AG04450 (cell line): Measurements from ENCODE around the gene OR5B17. TPM values are rescaled to one million over a fixed set of nuclear protein-coding genes. Genes with fewer than 3 reads are reported as not detected.

Experiments used
- CTCF ChIA-PET: fragments of 300-600, 350-600 bp; formaldehyde crosslinking; extraction: SDS; loops from one replicate; lab custom pipeline; 2022; ENCODE audit warnings: antibody characterized with exemption, inconsistent platforms; lab: Charles Lee
- POLR2A ChIA-PET: fragments of 350-600 bp; formaldehyde crosslinking; extraction: SDS; loops from one replicate; lab custom pipeline; 2021; ENCODE audit warnings: antibody characterized with exemption, inconsistent platforms; lab: Yijun Ruan, JAX
- DNase-seq: peaks from one replicate; pipeline ENCODE4 v3.0.0-alpha.2; 2011; ENCODE audit warnings: low read depth, low spot score
- H3K27ac ChIP-seq: one replicate; pipeline ENCODE4 v1.5.1; 2012; ENCODE audit warnings: low read depth, low read length, control low read depth
- H3K27me3 ChIP-seq: one replicate; pipeline ENCODE4 v1.6.0; 2012; ENCODE audit warnings: low read length; ENCODE audit not compliant: control insufficient read depth, insufficient read depth
- H3K4me3 ChIP-seq: 2 replicates; pipeline ENCODE4 v1.5.1; 2011; ENCODE audit warnings: mild to moderate bottlenecking, low read depth, low read length, control low read depth
- H3K9me3 ChIP-seq: 2 replicates; pipeline ENCODE4 v1.5.1; 2012; ENCODE audit warnings: low read length; ENCODE audit not compliant: control insufficient read depth, insufficient read depth
- CTCF ChIP-seq: IDR thresholded peaks from 2 replicates; pipeline ENCODE4 v1.5.1; 2011; ENCODE audit warnings: low read depth, low read length, control low read depth, inconsistent platforms
- polyA plus RNA-seq: library from polyadenylated mRNA; depleted of rRNA; stranded (reverse); fragments of >200 nt; gene quantifications from 2 replicates; pipeline ENCODE4 v1.2.3, GENCODE V29; 2011

OR5B17 gene
- polyA plus RNA-seq, 1 experiment = not detected

DNA sequence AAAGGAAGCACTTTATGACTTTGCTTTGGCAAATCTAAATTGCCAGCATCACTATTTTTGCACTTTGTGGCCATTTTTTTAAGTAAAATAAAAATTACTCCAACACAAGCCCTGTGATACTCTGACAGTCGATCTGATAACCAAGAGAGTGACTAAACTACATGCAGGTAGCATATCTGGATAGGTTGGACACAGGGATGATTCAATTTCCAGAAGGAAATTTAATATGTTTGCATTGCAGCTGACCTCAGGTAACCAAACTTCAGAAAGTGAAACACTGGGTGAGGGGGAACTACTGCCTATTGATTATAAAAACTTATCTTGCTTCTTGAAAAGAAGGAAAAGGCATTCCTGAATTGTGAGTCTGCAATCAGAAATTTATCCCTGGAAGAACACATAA lies 33.9 kb upstream of the OR5B17 start:
- H3K9me3 ChIP-seq = peaks cover 14% of the 10 kb centered on the region
- H3K4me3 ChIP-seq = no peak overlapping the region
- H3K27ac ChIP-seq = no peak overlapping the region
- no peak for DNase-seq
- ChIA-PET CTCF (no interaction called here), POLR2A (interaction anchor here (1.2 kb wide), 1 partner anchor 74 kb away, joined by 5 read pairs; no protein-coding TSS in a partner anchor)
- no peak for TF ChIP-seq CTCF
- no peaks in the 10 kb centered on the region for H3K27me3 ChIP-seq

DNA sequence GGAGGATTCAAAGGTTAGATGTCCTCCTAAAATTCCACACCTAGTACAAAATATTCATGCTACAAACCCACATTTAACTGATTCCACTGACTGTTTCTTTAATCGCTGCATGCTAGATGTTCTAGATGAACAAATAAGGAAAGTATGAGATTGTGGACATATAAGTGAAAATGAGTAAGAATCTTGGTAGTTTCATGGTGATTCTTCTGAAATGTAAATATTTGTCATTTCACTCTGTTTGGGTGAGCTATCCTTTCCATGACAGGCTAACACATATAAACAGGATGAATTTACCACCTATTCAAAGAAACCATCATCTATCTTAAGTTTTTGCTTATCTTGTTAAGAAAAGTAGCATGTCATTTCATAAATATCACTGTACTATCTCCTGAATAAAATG lies 33.0 kb upstream of the OR5B17 start:
- CTCF ChIA-PET = no interaction called here
- TF ChIP-seq CTCF = no peak

DNA sequence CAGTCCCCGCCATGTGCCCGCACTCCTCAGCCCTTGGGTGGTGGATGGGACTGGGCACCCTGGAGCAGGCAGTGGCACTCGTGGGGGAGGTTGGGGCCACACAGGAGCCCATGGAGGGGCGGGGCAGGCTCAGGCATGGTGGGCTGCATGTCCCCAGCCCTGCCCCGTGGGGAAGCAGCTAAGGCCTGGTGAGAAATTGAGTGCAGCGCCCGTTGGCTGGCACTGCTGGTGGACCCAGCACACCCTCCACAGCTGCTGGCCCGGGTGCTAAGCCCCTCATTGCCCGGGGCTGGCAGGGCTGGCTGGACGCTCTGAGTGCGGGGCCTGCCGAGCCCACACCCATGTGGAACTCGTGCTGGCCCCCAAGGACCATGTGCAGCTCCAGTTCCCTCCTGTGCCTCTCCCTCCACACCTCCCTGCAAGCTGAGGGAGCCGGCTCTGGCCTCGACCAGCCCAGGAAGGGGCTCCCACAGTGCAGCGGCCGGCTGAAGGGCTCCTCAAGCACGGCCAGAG lies 31.7 kb upstream of the OR5B17 start:
- Histone ChIP-seq H3K4me3 (no peak overlapping the region), H3K27me3 (no peaks in the 10 kb centered on the region), H3K9me3 (peaks cover 14% of the 10 kb centered on the region), H3K27ac (no peak overlapping the region)
- no peak for DNase-seq
- CTCF ChIA-PET = no interaction called here
- POLR2A ChIA-PET = no interaction called here
- TF ChIP-seq CTCF = no peak

More for the DNA sequence above, 33.0 kb upstream of the OR5B17 start:
- Histone ChIP-seq H3K27me3 (no peaks in the 10 kb centered on the region), H3K9me3 (peaks cover 14% of the 10 kb centered on the region), H3K27ac (no peak overlapping the region), H3K4me3 (no peak overlapping the region)
- POLR2A ChIA-PET = interaction anchor here (1.2 kb wide), 1 partner anchor 73 kb away, joined by 5 read pairs; no protein-coding TSS in a partner anchor
- peak; percentile 23 for DNase-seq

DNA sequence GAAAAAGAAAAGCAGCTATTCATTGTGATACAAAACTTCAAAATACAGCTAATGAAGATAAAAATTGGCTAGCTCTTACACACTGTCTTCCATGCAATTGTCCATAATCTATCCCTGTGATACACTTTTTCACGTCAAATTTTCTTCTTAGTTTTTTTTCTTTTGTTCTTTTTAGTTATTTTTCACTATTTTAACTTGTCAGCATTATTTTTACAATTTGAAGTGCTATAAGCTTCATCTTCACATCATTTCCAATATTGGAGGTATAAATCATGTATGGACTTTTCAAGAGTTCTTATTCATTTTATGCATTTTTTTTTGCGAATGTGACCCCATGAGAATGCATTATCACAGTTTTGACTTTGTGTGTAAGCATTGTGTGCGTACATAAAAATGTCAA lies 4.1 kb downstream of the OR5B17 start:
- Histone ChIP-seq H3K27ac (no peak overlapping the region), H3K4me3 (no peak overlapping the region), H3K9me3 (no peaks in the 10 kb centered on the region), H3K27me3 (no peaks in the 10 kb centered on the region)
- DNase-seq = no peak
- POLR2A ChIA-PET = no interaction called here
- CTCF ChIA-PET = no interaction called here
- no peak for TF ChIP-seq CTCF

DNA sequence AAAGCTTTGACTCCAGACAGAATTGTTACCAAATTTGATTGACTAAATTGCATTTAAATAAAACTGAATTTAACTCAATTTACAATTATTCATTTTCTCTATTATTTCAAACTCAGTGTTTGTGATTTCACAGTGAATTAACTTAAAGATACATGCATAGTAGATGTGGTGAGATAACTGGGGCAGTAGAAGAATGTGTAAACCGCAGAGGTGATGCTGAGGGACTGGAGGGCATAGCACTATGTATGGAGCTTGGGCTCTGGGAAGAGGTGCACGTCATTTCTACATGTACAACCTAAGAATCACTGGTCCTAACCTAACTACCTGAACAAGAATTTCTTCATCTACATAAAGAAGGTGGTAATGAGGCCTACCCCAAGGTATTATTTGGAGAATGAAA lies 13.7 kb downstream of the OR5B17 start:
- ChIA-PET CTCF (no interaction called here), POLR2A (no interaction called here)
- H3K27me3 ChIP-seq = no peaks in the 10 kb centered on the region
- H3K9me3 ChIP-seq = no peaks in the 10 kb centered on the region
- no peak for TF ChIP-seq CTCF
- H3K27ac ChIP-seq = no peak overlapping the region
- DNase-seq = no peak
- H3K4me3 ChIP-seq = no peak overlapping the region
